Natural killer cell (primary cell): ENCODE results near the gene PIGU. TPM values are rescaled to one million over a fixed set of nuclear protein-coding genes. Genes with fewer than 3 reads are reported as not detected.

ENCODE experiments used
- ATAC-seq, 3 donors: fragments of 150-1000 bp in 2 of 3; fragments of 200-7000 bp in 1 of 3; cut with Tn5 transposase; 1 replicate in 1 of 3; 2 replicates in 2 of 3; pipeline ENCODE4 v1.10.0; 2021; ENCODE audit warnings: mild to moderate bottlenecking in 2 of 3, moderate library complexity in 2 of 3
- DNase-seq, 2 donors: peaks; one replicate each; pipeline versions ENCODE4 v3.0.0 to v3.0.0-alpha.2; 2013 to 2021; ENCODE audit warnings: mixed read lengths in 1 of 2
- H3K27ac ChIP-seq: one replicate; pipeline ENCODE4 v1.5.1; 2013; ENCODE audit warnings: mild to moderate bottlenecking, low read length
- H3K27me3 ChIP-seq: one replicate; pipeline ENCODE4 v1.6.1; 2013; ENCODE audit warnings: low read length; ENCODE audit not compliant: control insufficient read depth, insufficient read depth
- H3K36me3 ChIP-seq: one replicate; pipeline ENCODE4 v1.6.1; 2013; ENCODE audit warnings: low read length; ENCODE audit not compliant: control insufficient read depth, insufficient read depth
- H3K4me1 ChIP-seq: one replicate; pipeline ENCODE4 v1.6.1; 2013; ENCODE audit warnings: low read length; ENCODE audit not compliant: control insufficient read depth, insufficient read depth
- H3K4me3 ChIP-seq: one replicate; pipeline ENCODE4 v1.5.1; 2013; ENCODE audit warnings: low read length
- H3K9me3 ChIP-seq: one replicate; pipeline ENCODE4 v1.6.1; 2013; ENCODE audit warnings: low read length; ENCODE audit not compliant: control insufficient read depth, insufficient read depth
- H3K27ac Mint-ChIP-seq, 2 donors: one replicate each; pipeline ENCODE4 v1.8.0; 2022; ENCODE audit warnings: mild to moderate bottlenecking in 2 of 2, mixed read lengths in 2 of 2, moderate library complexity in 1 of 2
- H3K27me3 Mint-ChIP-seq, 2 donors: one replicate each; pipeline ENCODE4 v1.8.0; 2022; ENCODE audit warnings: low read depth in 2 of 2, mixed read lengths in 2 of 2
- H3K36me3 Mint-ChIP-seq: one replicate; pipeline ENCODE4 v1.8.0; 2022; ENCODE audit warnings: mixed read lengths
- H3K4me1 Mint-ChIP-seq, 2 donors: one replicate each; pipeline ENCODE4 v1.8.0; 2022; ENCODE audit warnings: mixed read lengths in 2 of 2
- H3K4me3 Mint-ChIP-seq: one replicate; pipeline ENCODE4 v1.8.0; 2022; ENCODE audit warnings: mild to moderate bottlenecking, moderate library complexity, mixed read lengths
- H3K9me3 Mint-ChIP-seq, 2 donors: one replicate each; pipeline ENCODE4 v1.8.0; 2022; ENCODE audit warnings: mixed read lengths in 2 of 2
- WGBS: methylation state at CpG from one replicate; pipeline ENCODE4 v1.1.7; 2013; ENCODE audit warnings: missing lambda C conversion rate; ENCODE audit not compliant: insufficient coverage; 5-methylcytosine and 5-hydroxymethylcytosine counted together
- intact Hi-C: fragments of 100-400 bp; cut with micrococcal nuclease; formaldehyde crosslinking; loops from one replicate; pipeline ENCODE4 v1.14.2; 2022
- total RNA-seq, 4 donors: library from RNA; stranded (reverse); fragments of 120-200 nt in 1 of 4; gene quantifications; one replicate each; pipeline versions ENCODE4 v1.2.3 to v1.2.4, GENCODE V29; 2013 to 2022
- TF ChIP-seq, protein P1 (sequence below): fragments of 200-600 bp; IDR thresholded peaks from one replicate; pipeline ENCODE4 v1.8.0; 2022; ENCODE audit warnings: antibody characterized with exemption

PIGU gene
- total RNA-seq, 3 donors from 2014 or later (not counting 1 experiment from before 2014, with no cell fraction given), result 7.0 to 11.1 (median 8.2) TPM

GRCh38 chr20:34581341-34582184 is 95.3 kb downstream of the PIGU start:
- peaks cover 19% of the 10 kb centered on the region for H3K36me3 ChIP-seq
- Mint-ChIP-seq H3K36me3 (no peaks in the 10 kb centered on the region), H3K4me1 (peaks cover 11 to 12% of the 10 kb centered on the region in 2 donors), H3K27ac (no peak overlapping the region), H3K27me3 (no peaks in the 10 kb centered on the region), H3K4me3 (no peak overlapping the region), H3K9me3 (no peaks in the 10 kb centered on the region)
- peaks cover 10% of the 10 kb centered on the region for H3K4me1 ChIP-seq
- DNase-seq, result no peak
- no peak for ATAC-seq
- no peak overlapping the region for H3K4me3 ChIP-seq
- no peaks in the 10 kb centered on the region for H3K27me3 ChIP-seq
- TF ChIP-seq, protein P1, sequence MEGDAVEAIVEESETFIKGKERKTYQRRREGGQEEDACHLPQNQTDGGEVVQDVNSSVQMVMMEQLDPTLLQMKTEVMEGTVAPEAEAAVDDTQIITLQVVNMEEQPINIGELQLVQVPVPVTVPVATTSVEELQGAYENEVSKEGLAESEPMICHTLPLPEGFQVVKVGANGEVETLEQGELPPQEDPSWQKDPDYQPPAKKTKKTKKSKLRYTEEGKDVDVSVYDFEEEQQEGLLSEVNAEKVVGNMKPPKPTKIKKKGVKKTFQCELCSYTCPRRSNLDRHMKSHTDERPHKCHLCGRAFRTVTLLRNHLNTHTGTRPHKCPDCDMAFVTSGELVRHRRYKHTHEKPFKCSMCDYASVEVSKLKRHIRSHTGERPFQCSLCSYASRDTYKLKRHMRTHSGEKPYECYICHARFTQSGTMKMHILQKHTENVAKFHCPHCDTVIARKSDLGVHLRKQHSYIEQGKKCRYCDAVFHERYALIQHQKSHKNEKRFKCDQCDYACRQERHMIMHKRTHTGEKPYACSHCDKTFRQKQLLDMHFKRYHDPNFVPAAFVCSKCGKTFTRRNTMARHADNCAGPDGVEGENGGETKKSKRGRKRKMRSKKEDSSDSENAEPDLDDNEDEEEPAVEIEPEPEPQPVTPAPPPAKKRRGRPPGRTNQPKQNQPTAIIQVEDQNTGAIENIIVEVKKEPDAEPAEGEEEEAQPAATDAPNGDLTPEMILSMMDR, result no peak
- intact Hi-C loops, result no loop called here
- H3K9me3 ChIP-seq, result no peaks in the 10 kb centered on the region
- H3K27ac ChIP-seq, result no peak overlapping the region
- 89% methylated on average over 11 of the region's 11 CpGs for WGBS

- H3K27ac ChIP-seq, result peak overlapping the region; percentile 37
- Mint-ChIP-seq H3K4me3 (no peak overlapping the region), H3K9me3 (no peaks in the 10 kb centered on the region), H3K4me1 (peaks cover 11 to 12% of the 10 kb centered on the region in 2 donors), H3K27me3 (no peaks in the 10 kb centered on the region), H3K36me3 (no peaks in the 10 kb centered on the region), H3K27ac (peak overlapping the region; percentile 77 to 78)
- 77% methylated on average over 7 of the region's 7 CpGs for WGBS
- peak; percentile 38 to 61 (median 50) for ATAC-seq
- peaks cover 10% of the 10 kb centered on the region for H3K4me1 ChIP-seq
- H3K9me3 ChIP-seq, result no peaks in the 10 kb centered on the region
- intact Hi-C loops, result no loop called here
- H3K36me3 ChIP-seq, result peaks cover 16% of the 10 kb centered on the region
- no peaks in the 10 kb centered on the region for H3K27me3 ChIP-seq
- H3K4me3 ChIP-seq, result no peak overlapping the region
- DNase-seq, result peak in 1 of 2 donors; percentile 26
- TF ChIP-seq, protein P1, result no peak
Observed at GRCh38 chr20:34579979-34580940, 96.6 kb downstream of the PIGU start.

DNA sequence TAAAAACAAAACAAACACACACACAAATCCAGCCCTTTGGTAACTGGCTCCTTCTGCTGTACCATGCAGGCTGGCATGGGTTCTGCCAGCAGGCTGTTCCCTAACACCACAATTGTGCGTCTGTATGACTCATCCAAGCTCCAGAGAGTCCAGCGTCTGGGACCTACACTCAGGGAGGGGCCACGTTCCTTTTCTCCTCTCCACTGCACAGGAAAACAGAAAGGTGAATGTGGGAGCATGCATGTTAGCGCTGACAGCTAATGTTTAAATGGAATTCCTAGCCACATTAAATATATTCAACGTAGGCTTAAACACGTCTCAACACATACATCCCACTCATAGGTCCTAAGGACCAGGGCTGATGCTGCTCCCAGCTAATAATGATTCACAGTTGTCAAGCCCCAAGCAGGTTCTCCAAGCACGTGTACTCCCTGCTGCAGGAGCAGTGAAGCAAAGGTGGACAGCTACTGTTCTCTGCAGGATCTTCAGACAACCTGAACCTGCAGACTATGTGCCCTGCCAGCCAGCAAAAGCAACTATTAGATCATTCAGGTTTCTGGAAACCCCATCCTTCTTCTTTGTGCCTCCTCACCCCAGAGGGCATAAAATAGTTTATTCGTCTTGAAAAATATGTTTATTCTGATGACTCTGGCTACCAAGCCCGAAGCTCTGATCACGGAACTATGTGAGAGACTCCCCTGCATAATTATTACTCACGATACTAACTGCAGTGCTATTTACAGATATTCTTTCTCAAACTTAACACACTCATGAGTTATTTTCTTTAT is 97.5 kb downstream of the PIGU start:
- Mint-ChIP-seq H3K9me3 (no peaks in the 10 kb centered on the region), H3K36me3 (no peaks in the 10 kb centered on the region), H3K4me1 (peaks cover 11 to 12% of the 10 kb centered on the region in 2 donors), H3K27me3 (no peaks in the 10 kb centered on the region), H3K27ac (peak overlapping the region; percentile 77 to 78), H3K4me3 (no peak overlapping the region)
- intact Hi-C loops, result no loop called here
- Histone ChIP-seq H3K9me3 (no peaks in the 10 kb centered on the region), H3K4me3 (no peak overlapping the region), H3K36me3 (peaks cover 19% of the 10 kb centered on the region), H3K4me1 (peaks cover 10% of the 10 kb centered on the region), H3K27me3 (no peaks in the 10 kb centered on the region), H3K27ac (no peak overlapping the region)
- TF ChIP-seq, protein P1, result no peak
- ATAC-seq (no peak), DNase-seq (no peak)
- 97% methylated on average over 9 of the region's 11 CpGs for WGBS
